ENCODE measurements around the gene ZNF431.

- TF ChIP-seq POLR2AphosphoS5 (IDR thresholded peaks at IDR 0.05) (no peak), CTCF (IDR thresholded peaks at IDR 0.05) (no peak)
Observed at GRCh38 chr19:21098291-21098690, 43.5 kb upstream of the ZNF431 start.
